ENCODE measurements around the gene TTC28.

TTC28 gene

DNA sequence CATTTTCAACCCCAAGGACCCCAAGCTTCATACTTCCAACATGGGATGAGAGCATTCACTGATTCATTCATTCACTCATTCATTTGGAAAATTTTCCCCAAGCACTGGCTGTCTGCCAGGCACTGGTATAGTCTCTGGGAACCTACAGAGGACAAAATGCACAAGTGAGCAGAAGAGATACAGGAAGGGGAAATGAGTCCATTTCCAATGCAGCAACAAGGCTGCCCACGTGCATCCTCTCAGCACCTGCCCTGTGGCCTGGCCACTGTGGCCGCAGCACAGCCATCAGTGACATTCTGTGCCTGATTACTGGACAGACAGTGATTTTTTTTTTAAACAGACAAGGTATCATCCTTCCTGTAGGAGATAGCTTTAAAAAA lies 664.6 kb downstream of the TTC28 start:
- DNase-seq, result no peak

DNA sequence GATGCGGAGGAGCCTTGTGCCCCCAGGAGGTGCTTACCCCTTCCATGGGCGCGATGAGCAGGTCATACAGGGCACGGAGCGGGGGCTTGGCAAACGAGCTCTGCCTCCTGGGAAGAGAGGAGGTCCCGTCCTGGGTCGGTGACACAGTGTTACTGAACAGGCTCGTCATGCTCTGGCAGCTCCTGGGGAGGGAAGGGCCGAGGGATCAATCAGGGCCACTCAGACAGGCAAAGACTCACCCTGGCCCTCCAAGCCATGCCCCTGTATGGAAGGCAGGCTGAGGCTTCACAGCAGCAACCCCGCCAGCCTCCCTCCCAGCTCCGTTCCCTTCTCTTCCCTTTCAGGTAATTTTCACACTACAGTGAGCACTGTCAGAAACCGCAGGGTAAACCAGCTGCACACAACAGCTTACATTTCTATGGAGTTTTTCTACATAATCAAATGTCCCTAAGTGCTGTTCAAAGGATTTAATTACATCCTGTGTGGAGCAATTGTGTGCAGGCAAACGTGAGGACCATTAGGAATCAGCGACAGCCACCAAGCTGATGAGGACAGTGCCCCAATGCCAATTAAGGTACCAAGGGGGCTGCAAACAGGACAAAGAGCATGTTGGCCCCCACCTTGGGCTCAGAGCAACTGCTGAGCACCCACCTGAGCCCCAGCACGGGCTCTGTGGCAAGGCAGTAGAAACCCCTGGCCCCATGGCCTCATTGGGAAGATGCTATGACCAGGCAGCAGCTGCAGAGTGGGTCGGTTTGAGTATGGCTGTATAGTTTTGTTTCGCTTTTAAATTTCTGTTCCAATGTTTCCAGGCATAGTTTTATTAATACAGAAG lies 665.2 kb downstream of the TTC28 start:
- no peak for DNase-seq

DNA sequence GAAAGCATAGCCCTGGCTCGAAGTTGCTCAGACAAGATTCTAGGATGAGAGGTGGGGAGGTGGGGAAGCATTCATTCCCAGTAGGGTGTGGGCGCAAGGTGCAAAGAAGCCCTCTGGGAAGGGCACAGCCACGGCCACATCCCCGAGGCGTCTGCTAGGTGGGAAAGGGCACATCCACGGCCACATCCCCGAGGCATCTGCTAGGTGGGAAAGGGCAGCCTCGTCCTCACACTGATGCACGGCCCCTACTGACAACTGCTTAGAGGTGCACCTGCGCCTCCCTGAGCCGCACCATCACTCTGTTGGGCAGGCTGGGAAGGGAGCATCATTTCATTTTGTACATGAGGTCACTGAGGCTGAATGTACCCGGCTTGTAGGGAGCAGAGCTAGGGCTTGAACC lies 666.0 kb downstream of the TTC28 start:
- DNase-seq, result no peak

DNA sequence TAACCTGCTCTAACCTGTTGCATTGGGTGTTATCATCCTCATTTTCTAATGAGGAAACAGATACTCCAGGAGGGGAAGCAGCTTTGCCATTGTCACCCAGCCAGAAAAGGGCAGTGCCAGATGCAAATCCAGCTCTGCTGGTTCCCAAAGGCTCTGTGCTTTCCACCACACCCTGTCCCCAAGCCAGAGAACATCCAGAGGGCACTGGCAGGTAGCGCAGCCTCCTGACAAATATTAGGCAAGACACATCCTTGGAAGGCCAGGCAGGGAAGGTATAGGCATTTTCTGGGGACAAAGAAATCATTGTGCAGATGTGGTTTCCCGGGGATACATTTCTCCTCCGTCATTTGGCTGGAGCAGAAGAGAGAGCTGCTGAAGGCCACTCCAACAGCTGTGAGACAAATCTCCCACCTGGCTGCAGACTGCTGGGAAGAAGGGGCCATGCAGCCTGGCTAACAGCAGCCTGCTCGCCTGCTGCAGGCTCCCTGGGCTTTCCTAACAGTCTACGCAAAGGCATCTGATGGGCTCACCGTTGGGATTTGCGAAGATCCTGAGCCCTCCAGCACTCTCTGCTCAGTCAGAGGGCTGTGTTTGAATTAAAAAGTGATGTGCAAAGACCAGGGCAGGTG lies 666.7 kb downstream of the TTC28 start:
- no peak for DNase-seq

DNA sequence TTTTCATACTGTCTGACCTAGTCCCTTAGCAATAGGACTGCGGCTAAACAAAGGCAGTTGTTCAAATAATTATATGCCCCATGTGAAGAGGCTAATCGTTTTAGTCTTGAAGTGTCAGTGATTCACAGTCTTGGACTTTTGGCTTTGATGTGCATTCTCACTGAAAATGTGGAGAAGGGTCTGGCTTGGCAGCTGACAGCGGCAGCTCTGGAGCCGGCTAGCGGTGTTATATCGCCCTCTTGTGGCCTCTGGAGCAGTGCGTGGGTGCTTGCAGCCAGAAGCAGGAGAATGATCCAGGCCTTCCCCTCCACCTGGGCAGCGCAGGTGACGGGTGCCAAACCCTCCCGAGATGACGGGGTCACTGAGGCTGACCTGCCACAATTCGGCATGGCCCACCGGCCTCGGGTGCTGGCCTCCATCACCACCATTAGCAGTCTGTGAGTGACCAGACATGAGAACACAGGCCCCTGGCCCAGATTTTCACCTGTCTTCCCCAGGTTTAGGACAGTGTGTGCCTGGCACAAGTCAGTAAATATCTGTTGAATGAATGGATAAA lies 670.3 kb downstream of the TTC28 start:
- peak; percentile 73 to 74 for DNase-seq

DNA sequence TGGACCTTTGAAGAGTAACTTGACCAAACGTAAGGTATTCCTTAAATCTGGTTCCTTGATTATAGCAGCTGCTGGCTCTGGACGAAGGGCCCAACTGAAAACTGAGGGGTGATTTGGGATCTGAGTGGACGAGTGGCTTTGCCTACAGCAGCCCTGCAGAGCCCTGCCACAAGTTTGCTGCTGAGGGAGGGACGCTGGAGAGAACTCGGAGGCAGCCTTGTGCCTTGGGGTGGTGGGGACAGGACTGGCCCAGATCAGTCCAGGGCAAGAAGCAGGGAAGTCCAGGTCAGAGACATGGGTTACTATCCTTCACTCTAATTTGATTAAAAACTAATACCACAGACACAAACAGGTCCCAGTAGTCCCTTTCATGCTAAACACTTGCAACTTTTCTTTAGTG lies 671.0 kb downstream of the TTC28 start:
- DNase-seq, result no peak

DNA sequence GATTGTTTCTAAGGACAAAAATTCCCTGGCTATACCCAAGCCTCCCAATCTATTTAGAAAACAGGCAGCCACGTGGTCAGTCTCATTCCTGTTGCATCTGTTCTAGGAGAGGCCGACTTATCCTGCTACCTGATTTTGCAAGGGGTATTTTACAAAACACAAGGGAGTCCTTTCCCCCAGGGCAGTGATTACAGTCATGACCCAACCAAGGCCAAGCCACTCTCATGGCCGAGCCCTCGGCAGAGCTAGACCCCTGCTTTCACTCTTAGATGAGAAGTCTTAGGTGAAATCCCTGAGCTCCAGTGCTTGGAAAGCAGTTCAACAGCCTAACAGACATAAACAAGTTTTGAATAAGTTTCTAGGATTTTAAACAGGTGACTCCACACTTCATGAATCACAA lies 671.6 kb downstream of the TTC28 start:
- no peak for DNase-seq

DNA sequence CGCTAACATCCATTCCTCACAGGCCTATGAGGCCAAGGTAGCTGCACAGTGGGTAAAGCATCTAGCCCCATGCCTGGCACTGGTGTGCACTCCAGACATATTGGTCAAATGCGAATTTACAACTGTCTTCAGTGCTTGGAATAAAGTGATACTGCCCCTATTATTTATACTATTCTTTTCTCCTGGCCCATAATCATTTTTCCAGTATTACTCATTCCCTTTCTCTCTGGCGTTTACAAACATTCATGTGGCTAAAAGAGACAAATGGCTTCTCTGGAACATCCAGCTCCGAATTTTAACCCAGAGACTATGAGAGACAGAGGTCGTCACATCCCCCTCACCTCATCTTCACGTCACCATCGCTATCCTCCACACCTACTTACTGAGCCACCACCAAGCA lies 673.4 kb downstream of the TTC28 start:
- DNase-seq, result no peak

DNA sequence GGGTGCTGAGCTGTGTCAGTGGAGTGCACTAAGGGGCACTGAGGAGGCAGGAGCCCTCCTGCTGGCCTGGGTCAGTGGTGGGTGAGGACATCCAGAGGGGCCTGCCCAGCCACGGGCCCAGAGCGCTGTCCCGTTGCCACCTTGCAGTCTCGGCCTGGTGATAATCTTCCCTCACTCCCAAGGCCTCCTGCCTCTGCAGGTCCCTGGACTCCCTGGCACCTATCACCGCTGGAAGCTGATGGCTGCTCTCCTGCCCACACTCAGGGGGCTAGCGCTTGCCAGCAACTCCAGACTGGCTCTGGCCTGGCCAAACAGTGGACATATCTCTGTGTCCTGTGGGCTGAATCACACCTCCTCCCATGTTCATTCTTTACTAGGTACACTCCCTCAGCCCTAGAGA lies 674.1 kb downstream of the TTC28 start:
- DNase-seq, result no peak

DNA sequence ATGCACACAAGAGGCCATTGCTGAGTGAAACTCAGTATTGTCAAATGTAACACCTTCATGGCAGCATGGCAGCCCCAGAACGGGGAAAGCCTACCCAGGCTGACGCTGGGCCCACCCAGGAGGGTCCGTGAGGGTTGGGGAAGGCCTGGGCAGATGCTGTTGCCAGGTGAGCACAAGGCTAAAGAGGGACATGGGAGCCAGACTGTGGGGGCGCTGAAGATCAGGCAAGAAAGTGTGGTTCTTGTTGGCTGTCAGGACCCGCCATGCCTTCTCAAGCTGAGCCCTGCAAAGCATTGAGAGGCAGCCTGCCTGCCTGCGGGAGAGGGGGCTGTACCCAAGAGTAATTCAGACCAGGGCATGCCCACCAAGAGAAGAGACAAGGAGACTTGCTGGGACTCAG lies 675.6 kb downstream of the TTC28 start:
- DNase-seq, result no peak

DNA sequence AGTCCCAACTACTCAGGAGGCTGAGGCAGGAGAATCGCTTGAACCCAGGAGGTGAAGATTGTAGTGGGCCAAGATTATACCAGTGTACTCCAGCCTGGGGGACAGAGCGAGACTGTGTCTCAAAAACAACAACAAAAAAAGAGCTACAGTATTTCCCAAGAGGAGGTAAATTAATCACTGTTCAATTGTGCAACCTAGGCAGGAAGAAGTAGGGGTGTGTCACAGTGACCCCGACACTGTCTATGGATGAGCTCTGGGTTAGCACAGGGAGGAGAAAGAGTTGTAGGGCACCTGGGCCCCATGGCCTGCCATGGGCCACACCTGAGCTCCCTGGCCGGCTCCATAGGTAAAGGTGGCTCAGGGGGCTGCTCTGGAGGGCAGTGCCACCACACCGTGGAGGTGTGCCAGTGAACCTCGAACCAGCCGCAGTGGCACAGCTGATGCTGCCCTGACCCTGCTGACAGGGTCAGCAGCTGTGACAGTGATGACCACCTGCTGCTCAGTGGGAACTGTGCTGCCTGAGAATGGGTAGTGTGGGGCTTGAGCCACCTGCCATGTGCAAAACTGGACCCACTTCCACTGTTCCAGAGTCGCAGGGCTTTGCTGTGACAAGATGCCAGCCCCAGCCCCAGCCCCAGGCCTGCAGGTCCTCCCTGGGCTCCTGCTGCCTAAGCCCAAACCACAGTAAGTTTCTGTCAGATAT lies 676.6 kb downstream of the TTC28 start:
- no peak for DNase-seq

DNA sequence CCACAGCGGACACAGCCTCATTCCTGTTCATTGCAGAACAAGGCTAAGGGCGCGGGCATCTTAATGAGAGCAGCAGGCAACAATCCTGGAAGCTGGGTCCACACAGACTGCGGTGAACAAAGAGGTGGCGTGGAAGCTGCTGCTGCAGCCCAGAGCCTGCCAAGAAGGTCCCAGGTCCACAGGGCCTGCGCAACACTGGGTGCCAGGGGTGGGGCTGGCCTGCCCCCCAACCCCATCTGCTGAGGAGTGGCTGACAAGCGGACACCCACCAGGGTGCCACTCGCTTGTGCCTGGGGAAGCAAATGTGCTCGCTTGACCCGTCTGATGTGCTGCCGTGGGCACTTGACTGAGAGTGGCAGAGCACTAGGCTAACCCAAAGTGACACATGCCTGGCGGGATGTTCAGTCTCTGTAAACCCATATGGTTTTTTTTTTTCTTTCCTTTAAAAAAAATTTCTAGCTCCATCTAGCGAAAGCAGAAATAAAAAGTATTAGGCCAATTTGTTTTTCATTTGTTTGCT lies 677.4 kb downstream of the TTC28 start:
- DNase-seq, result no peak

DNA sequence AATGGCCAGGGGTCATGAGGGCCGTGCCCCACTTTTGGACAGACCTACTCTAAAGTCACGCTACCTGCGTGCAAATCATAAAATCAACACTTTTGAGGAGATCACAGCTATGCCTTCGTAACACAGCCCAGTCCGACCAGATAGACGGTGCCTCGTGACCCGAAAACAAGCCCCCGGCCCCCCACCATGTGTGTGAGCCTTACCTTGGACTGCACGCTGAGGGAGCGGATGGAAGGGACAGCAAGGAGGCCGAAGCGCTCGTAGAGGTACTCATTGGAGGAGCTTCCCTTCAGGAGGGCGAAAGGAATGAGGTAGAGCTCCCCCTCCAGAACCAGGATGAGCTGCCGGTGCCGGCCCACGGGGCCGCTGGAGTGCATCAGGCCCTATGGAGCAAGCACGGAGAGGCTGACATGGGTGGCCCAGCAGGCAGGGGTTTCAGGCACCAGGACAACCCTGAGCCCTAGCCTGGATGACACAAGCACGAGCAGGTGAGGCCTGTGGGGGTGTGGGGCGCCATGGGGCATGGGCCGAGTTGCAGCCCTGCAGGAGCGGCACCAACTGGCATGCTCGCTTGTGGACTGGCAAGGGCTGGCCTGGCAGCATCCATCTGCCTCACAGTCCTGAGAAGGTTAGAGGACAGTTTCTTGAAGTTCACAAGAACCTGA lies 678.3 kb downstream of the TTC28 start:
- DNase-seq, result no peak

DNA sequence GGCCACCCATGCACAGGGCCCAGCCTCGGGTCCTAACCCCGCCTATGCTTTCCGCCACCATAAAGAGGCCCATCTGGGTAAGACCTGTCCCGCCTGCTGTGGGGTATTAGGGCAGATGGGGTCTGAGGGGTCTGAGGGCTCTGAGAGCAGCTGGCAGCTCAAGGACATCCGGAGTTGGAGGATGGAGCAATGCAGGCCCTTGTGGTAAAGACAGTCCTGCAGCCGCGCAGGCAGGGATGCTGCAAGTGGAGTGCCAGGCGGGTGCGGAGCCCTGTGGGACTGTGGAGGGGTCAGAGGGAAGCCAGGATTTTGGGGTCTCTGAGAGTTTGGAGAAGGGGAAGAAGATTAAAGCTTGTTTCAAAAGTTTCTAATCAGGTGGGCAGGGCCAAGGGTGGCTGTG lies 679.3 kb downstream of the TTC28 start:
- DNase-seq, result no peak

DNA sequence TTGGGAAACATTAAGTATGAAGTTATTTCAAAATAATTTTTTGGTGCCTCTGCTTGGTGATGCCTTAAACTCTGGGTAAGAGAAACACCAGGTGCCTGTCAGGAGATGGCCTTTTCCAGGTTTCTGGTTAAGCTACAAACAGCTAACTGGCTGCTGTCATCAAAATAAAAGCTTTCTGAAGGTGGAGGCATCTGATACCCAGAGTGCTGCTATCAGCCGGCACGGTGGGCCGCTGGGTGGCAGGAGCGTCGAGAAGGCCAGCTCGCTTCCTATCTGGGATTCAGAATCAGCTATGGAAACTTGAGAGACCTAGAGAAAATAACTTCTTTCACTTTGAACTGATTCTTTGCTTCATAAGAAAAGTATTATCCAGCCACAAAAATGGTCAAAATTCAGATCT lies 679.8 kb downstream of the TTC28 start:
- no peak for DNase-seq

DNA sequence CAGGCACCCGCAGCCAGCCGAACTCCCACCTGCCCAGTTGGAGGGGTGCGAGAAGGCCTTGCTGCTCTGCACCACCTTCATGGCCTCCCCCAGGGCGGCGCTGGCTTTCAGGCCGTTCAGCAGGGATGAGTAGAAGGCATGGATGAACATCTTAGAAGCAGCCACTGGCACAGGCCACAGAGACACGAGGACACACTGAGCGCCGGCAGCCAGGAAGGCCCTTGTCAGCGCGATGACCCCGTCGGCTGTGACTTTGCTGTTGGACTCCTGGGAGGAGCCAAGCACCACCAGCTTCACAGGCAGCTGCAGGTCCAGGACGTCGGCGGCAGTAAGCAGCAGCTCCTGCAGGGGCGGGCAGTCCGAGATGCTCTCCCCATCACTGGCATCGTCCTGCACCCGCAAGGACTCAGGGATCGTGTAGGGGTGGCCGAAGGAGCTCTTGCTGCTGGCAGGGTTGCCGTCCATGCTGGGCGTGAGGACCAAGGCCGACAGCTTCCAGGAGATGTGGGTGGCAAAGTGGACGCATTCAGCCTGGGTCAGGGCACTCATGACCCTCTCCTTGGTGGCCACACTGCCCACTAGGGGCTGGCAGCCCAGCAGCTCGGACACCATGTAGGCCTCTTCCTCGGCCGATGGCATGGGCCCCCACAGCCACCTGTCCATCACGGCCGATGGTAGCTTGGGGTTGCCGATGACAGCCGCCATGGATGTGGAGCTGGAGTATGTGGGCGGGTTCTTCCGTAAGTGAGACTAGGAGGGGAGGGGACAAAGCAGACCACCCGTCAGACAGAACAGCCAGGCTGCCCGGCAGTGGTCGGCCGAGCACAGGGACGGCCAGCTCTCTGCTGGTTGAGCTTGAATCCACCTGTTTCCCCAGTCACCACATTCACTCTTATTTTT lies 680.9 kb downstream of the TTC28 start:
- DNase-seq, result no peak

DNA sequence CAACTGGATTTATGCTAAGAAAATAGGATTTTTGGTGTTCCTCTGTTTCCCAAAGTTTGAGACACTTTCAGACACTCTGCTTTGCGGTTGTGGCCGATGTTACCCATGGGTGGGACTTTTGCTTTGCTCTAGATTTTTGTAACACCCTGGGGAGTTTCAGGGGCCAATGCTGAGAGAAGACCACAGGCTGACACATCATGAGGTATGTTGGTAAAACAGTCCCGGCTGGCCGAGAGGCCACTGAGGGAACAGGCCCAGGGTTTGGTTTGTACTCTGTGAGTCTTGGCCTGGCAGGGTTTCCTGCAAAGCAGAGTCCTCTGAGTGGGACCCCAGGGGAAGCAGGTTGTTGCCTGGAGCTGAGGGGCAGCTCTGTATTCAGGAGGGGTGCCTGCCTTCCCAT lies 682.1 kb downstream of the TTC28 start:
- no peak for DNase-seq

DNA sequence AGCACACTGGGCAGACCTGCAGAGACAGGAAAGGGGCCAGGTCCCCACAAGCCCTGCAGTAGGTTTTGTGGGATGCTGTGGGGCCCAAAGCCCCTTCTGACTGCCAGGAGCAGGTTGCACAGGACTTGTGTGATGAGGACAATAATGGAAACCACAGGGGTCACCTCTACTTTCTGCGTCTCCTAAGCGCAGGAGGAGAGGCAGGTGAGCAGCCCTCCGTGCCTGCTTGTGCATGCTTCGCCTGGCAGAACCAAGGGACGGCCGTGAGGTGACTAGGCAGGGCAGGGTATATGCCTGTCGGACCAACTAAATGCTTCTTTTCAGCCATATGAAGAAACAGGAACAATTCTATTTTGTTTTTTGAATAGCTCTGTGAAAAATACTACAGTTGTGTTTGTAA lies 682.7 kb downstream of the TTC28 start:
- DNase-seq, result no peak

DNA sequence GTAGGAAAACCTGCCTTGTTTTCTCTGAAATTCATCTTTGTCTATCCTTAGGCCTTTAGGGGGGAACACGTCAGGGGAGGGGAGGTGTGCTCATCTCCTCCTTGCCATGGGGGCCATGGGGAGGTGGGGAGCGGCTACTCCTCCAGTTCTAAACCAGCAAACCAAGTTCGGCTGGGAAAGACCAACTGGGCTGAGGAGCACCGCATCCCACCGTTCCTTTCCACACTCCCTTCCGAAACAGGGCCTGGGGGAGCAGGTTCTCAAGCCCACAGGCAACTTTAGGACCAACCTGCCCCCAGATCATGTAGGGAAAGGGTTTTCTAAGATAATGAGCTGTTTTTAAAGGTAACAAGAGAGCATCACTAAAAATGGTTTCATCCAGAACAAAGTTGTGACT lies 683.1 kb downstream of the TTC28 start:
- DNase-seq, result no peak

DNA sequence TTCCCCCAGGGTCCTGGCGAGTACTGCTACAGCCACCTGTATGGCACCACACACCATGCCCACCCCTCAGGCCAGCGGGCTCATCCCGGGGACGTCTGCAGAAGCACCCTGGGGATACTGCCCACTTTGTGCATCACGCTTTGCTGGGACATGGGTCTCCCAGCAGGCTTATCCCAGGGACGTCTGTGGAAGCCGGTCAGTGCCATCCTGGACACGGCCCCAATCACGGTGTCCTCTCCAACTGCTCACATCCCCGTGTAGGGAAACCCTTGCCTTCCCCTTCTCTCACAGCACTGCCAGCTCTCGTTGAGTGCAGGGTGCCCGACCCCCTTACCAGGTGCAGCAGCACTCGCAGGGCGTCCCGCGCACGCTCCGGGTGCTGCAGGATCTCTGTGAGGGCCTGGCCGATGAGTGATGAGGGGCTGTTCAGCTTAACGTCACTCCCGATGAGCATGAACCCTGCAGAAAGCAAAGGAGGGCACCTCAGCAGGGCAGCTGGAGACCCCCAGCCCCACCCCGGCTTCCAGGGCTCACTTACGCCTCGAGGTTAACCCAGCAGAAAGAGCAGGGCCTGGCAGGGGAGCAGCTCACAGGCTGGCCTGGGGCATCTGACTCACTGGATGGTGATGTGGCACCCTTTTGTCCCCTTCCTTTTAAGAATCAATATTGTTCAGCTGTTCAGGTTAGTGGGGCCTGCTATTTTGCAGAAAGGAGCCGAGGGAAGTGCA lies 683.7 kb downstream of the TTC28 start:
- no peak for DNase-seq

All from Kasumi-1 (cell line).